Lower leg skin (tissue), 3 donors: ENCODE results near the gene CBR1.

Experiments
- CTCF ChIP-seq, 3 donors: fragments of 450-650 bp; IDR thresholded peaks; one replicate each; pipeline ENCODE4 v1.5.1; 2016; ENCODE audit warnings: antibody characterized with exemption in 3 of 3, mild to moderate bottlenecking in 3 of 3, moderate library complexity in 2 of 3
- POLR2A ChIP-seq, 2 donors: fragments of 450-650 bp; IDR thresholded peaks; one replicate each; pipeline ENCODE4 v1.6.1; 2016 to 2017; ENCODE audit warnings: antibody characterized with exemption in 2 of 2, mild to moderate bottlenecking in 1 of 2, moderate library complexity in 1 of 2

GRCh38 chr21:36021251-36021837 lies 48.5 kb upstream of the CBR1 start:
- no peak for TF ChIP-seq CTCF (IDR thresholded peaks at IDR 0.05)
- TF ChIP-seq POLR2A (IDR thresholded peaks at IDR 0.05), result no peak
